GM18517 (cell line): ENCODE data around the gene STX2.
"Not testable (repeated sequence)": the region's sequence is repeated elsewhere in the genome, so short reads cannot be mapped to it uniquely, and the experiment has no call there.

ENCODE experiments used
- ATAC-seq: cut with Tn5 transposase; IDR thresholded peaks from one replicate; pipeline ENCODE4 v1.9.1; 2021; ENCODE audit warnings: mild to moderate bottlenecking, moderate library complexity; ENCODE audit not compliant: unreplicated experiment

STX2 gene

DNA sequence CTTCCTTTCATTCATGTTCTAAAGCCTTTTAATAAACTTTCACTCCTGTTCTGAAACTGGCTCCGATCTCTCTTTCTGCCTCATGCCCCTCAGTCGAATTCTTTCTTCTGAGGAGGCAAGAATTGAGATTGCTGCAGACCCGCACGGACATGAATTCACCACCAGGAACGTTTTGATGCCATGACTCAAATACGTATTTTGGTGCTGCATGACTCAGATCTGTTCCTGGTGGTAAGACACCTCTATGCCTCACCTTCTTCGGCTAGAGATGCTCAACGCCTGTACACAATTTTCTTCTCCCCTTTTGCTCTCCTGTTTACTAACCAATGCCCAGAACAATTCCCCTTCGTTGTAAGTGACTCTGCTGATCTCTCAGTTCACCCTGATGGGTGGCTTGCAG is 70.9 kb downstream of the STX2 start:
- ATAC-seq, result no peak

DNA sequence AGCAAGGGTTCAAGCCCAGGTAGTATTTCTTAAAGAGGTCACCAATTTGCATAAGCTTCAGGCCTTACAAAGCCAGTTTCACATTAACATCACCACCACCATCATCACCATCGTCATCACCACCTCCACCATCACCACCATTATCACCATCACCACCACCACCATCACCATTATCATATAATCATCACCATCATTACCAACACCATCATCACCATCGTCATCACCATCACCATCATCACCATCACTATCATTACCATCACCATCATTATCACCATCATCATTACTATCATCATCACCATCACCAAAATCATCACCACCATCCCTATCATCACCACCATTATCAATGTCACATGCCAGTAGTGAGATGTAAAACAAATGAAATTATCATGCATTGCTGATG is 72.6 kb downstream of the STX2 start:
- ATAC-seq, result no peak

DNA sequence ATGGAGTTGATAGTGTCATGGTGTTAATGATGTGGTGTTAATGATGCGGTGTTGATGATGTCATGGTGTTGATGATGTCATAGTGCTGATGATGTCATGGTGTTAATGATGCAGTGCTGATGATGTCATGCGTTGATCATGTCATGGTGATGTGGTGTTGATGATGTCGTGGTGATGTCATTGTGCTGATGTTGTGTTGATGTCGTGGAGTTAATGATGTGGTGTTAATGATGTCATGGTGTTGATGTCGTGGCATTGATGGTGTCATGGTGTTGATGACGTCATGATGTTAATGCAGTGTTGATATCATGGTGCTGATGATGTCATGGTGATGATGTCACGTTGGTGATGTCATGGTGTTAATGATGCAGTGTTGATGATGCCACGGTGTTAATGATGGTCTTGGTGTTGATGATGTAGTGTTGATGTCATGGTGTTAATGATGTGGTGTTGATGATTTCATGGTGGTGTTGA is 73.8 kb downstream of the STX2 start:
- ATAC-seq, result no peak

GRCh38 chr12:130764475-130765185 is 74.4 kb downstream of the STX2 start:
- ATAC-seq, result no peak

DNA sequence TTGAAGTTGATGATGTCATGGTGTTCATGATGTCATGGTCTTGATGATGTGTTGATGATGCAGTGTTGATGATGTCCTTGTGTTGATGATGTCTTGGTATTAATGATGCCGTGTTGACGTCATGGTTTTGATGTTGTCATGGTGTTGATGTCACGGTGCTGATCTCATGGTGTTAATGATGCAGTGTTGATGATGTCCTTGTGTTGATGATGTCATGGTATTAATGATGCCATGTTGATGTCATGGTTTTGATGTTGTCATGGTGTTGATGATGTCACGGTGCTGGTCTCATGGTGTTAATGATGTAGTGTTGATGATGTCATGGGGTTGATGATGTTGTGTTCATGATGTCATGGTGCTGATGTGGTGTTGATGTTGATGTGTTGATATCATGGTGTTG is 75.0 kb downstream of the STX2 start:
- ATAC-seq, result no peak

GRCh38 chr12:130762319-130762675 is 76.8 kb downstream of the STX2 start:
- no peak for ATAC-seq

- peak; percentile 49 for ATAC-seq
These were observed 77.3 kb downstream of the STX2 start for GRCh38 chr12:130761537-130762318.

GRCh38 chr12:130754234-130754901 is 84.7 kb downstream of the STX2 start:
- ATAC-seq, result no peak

GRCh38 chr12:130752692-130753230 is 86.3 kb downstream of the STX2 start:
- no peak for ATAC-seq

DNA sequence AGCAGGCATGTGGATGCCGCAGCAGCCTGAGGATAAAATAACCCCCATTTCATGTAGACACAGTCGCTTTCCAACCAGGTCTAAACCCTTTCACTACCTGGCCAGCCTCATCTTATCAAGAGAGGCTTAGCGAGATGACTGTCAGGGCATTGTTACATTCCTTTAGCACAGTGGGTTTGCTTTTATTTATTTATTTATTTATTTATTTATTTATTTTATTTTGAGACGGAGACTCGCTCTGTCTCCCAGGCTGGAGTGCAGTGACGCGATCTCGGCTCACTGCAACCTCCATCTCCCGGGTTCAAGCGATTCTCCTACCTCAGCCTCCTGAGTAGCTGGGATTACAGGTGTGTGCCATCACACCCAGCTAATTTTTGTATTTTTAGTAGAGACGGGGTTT is 87.0 kb downstream of the STX2 start:
- not testable (repeated sequence) for ATAC-seq

- no peak for ATAC-seq
These were observed 90.3 kb downstream of the STX2 start for GRCh38 chr12:130748786-130749185.

- ATAC-seq, result peak; percentile 92
These were observed 90.9 kb downstream of the STX2 start for GRCh38 chr12:130747867-130748740.

GRCh38 chr12:130746546-130746945 is 92.5 kb downstream of the STX2 start:
- ATAC-seq, result no peak

DNA sequence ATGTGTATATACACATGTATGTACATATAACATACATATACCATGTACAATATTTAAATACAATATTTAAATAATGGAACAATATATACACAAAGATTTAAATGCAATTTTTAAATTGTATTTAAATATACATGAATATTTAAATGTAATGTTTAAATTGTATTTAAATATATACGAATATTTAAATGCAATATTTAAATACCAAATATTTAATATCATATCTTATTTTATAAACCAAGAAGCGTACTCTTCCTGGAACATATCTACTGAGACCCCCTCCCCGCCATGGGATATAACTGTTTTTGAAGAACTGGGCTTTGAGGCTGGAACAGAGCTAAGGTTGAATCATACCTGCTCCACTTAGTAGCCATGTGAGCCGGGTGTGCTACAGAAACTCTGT is 93.1 kb downstream of the STX2 start:
- ATAC-seq, result no peak

DNA sequence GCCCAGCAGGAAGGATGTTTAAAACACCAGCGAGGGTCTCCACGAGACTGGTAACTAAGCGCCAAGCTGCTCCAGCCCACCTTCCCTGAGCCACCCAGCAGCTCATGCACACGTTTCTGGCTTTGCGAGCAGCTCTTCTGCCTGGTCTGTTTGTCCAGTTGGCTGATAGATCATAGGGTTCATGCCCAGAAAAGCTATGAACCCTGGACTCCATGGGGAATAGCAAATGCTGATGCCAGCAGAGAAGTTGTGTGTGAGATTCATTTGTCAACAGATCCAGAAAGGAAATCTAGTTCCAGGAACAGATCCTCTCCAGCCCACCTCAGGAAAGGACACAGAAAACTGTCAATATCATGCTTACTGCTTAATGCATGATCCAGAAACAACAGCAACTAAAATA is 94.8 kb downstream of the STX2 start:
- ATAC-seq, result no peak

GRCh38 chr12:130743606-130744005 is 95.4 kb downstream of the STX2 start:
- no peak for ATAC-seq

DNA sequence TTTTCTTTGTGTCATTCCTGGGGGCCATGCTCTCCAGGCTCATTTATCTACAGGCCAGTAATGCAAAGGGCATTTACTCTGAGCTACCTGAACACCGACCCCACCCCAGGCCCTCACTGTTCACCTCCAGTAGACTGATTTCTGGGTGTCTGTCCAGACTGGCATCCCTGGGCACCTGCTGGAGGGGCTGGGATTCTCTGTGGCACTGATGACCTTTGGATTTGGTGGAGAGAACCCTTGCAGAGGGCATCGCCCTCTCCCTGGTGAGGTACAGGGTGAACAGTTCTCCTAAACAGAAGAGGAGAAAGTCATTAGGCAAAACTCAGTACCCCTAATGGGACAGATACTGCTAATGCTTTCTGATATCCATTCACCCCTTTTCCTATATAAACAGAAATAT is 95.9 kb downstream of the STX2 start:
- no peak for ATAC-seq

DNA sequence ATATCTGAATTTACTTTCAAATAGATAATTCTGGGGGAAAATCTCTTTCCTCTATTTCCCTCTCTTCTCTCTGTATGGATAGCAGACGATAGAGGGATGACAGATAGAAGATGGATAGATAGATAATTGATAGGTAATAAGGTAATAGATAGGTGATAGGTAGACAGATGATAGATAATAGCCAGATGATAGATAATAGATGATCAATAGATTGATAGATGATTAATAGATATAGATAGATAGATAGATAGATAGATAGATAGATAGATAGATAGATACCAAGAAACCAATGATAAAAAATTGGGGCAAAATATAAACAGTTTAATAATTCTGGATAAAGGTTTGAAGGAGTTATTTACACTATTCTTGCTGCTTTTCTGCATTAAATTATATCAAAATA is 96.3 kb downstream of the STX2 start:
- ATAC-seq, result no peak

- ATAC-seq, result no peak
These were observed 96.9 kb downstream of the STX2 start for GRCh38 chr12:130742112-130742511.
